ENCODE measurements around the gene SREBF1.

GRCh38 chr17:17844079-17844478 is 7.3 kb upstream of the SREBF1 start:
- no peak for TF ChIP-seq CTCF (conservative IDR thresholded peaks at IDR 0.05; ENCODE audit: low read depth, low read length)
- no peak for TF ChIP-seq EZH2 (IDR thresholded peaks at IDR 0.05; ENCODE audit: low read length, unreplicated experiment)
